ENCODE data around the gene PRODH2.
"Not testable (repeated sequence)": the region's sequence is repeated elsewhere in the genome, so short reads cannot be mapped to it uniquely, and the experiment has no call there.

DNA sequence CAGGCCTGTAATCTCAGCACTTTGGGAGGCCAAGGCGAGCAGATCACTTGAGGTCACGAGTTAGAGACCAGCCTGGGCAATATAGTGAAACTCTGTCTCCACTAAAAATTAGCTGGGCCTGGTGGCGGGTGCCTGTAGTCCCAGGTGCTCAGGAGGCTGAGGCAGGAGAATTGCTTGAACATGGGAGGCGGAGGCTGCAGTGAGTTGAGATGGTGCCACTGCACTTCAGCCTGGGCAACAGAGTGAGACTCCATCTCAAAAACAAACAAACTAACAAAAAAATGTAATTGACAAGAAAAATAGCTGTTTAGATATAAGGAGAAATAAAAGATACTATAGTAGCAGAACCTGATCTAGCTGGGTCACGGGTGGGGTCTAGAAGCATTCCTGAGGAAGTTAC, 40.3 kb downstream of the PRODH2 start:
- TF ChIP-seq CTCF, POLR2A, POLR2AphosphoS5 (IDR thresholded peaks at IDR 0.05): not testable (repeated sequence)

Measured in prostate gland (tissue), 2 donors.